H1 (cell line): ENCODE data around the gene TMPO. TPM values are rescaled to one million over a fixed set of nuclear protein-coding genes. Genes with fewer than 3 reads are reported as not detected.
A peak's percentile ranks its signal among the peaks of the same experiment; 100 is the strongest.

Experiments
- CTCF ChIA-PET: fragments of 300-600 bp; sonication (Branson Sonifier 250); formaldehyde crosslinking; loops from one replicate; lab custom pipeline; 2021; ENCODE audit not compliant: partially characterized antibody; lab: Charles Lee
- POLR2A ChIA-PET: fragments of 300-600 bp; sonication (Branson Sonifier 250); formaldehyde crosslinking; loops from one replicate; lab custom pipeline; 2021; ENCODE audit warnings: inconsistent platforms; ENCODE audit not compliant: partially characterized antibody; lab: Charles Lee
- DNase-seq, 2 experiments: peaks; one replicate each; pipeline versions ENCODE4 v3.0.0 to v3.0.0-alpha.2; 2010 to 2022; ENCODE audit warnings: low spot score in 2 of 2, low read depth in 1 of 2, mixed read lengths in 1 of 2
- FAIRE-seq: peaks from 2 replicates; lab custom pipeline; 2011; peaks lifted over from hg19 to GRCh38; lab: Jason Lieb, UNC
- H2AFZ ChIP-seq: 2 replicates; pipeline ENCODE4 v1.8.1; 2012; ENCODE audit warnings: low read length, inconsistent platforms
- H2AK5ac ChIP-seq: 2 replicates; pipeline ENCODE4 v1.6.1; 2013; ENCODE audit warnings: low read depth, low read length
- H2BK120ac ChIP-seq: replicated peaks from 2 replicates; pipeline ENCODE3; 2013; ENCODE audit warnings: low read depth, low read length, inconsistent platforms
- H2BK12ac ChIP-seq: 2 replicates; pipeline ENCODE4 v1.6.1; 2013; ENCODE audit warnings: low read depth, low read length
- H2BK15ac ChIP-seq: 2 replicates; pipeline ENCODE4 v1.6.1; 2013; ENCODE audit warnings: low read length
- H2BK20ac ChIP-seq: 2 replicates; pipeline ENCODE4 v1.6.1; 2013; ENCODE audit warnings: low read length
- H2BK5ac ChIP-seq: 2 replicates; pipeline ENCODE4 v1.6.1; 2013; ENCODE audit warnings: low read depth, low read length
- H3K14ac ChIP-seq: 2 replicates; pipeline ENCODE4 v1.6.1; 2013; ENCODE audit warnings: inconsistent platforms; ENCODE audit not compliant: insufficient read length
- H3K18ac ChIP-seq: 2 replicates; pipeline ENCODE4 v1.6.1; 2013; ENCODE audit warnings: low read length; ENCODE audit errors: extremely low read depth
- H3K23ac ChIP-seq: 2 replicates; pipeline ENCODE4 v1.6.1; 2013; ENCODE audit warnings: inconsistent platforms; ENCODE audit not compliant: insufficient read length
- H3K23me2 ChIP-seq: 2 replicates; pipeline ENCODE4 v1.6.1; 2013; ENCODE audit warnings: low read depth, low read length
- H3K27ac ChIP-seq: 2 replicates; pipeline ENCODE4 v1.6.1; 2011; ENCODE audit warnings: low read depth, low read length, inconsistent platforms
- H3K27me3 ChIP-seq, 4 experiments: replicated peaks in 1 of 4; 1 replicate in 1 of 4; 2 replicates in 3 of 4; pipeline versions ENCODE4 v1.6.1 to v1.8.1; 2011 to 2013; ENCODE audit warnings: low read length in 3 of 4, mild to moderate bottlenecking in 3 of 4, inconsistent platforms in 2 of 4, mixed read lengths in 2 of 4, moderate library complexity in 1 of 4; ENCODE audit not compliant: control insufficient read depth in 3 of 4, insufficient read depth in 3 of 4; ENCODE audit errors: extremely low read depth in 1 of 4
- H3K36me3 ChIP-seq, 4 experiments: 2 replicates each; pipeline versions ENCODE4 v1.6.1 to v1.8.1; 2011 to 2013; ENCODE audit warnings: mild to moderate bottlenecking in 4 of 4, low read length in 3 of 4, moderate library complexity in 2 of 4, control low read depth in 1 of 4, inconsistent platforms in 1 of 4; ENCODE audit not compliant: insufficient read depth in 4 of 4, control insufficient read depth in 2 of 4
- H3K4ac ChIP-seq: replicated peaks from 2 replicates; pipeline ENCODE3; 2013; ENCODE audit warnings: low read length, low read depth, mixed read lengths, inconsistent platforms; ENCODE audit not compliant: insufficient read length
- H3K4me1 ChIP-seq, 4 experiments: replicated peaks in 1 of 4; 1 replicate in 1 of 4; 2 replicates in 3 of 4; pipeline versions ENCODE4 v1.6.1 to v1.8.1; 2011 to 2013; ENCODE audit warnings: low read length in 3 of 4, inconsistent platforms in 2 of 4, mixed read lengths in 1 of 4; ENCODE audit not compliant: insufficient read depth in 4 of 4, control insufficient read depth in 3 of 4
- H3K4me2 ChIP-seq, 2 experiments: 2 replicates each; pipeline versions ENCODE4 v1.6.1 to v1.8.1; 2011 to 2013; ENCODE audit warnings: low read depth in 2 of 2, low read length in 2 of 2, control low read depth in 1 of 2, inconsistent platforms in 1 of 2, mild to moderate bottlenecking in 1 of 2; ENCODE audit not compliant: insufficient read depth in 1 of 2
- H3K4me3 ChIP-seq, 4 experiments: fragments of 200-600, 300-600 bp in 1 of 4; sonication (generic), shearing (Covaris generic), sonication (Bioruptor Twin) in 1 of 4; 2 replicates each; pipeline versions ENCODE4 v1.5.1 to v1.8.1; 2011 to 2016; ENCODE audit warnings: low read length in 4 of 4, low read depth in 3 of 4, control low read depth in 2 of 4, inconsistent platforms in 2 of 4, mild to moderate bottlenecking in 2 of 4, mixed read lengths in 1 of 4, moderate library complexity in 1 of 4; ENCODE audit not compliant: insufficient read depth in 2 of 4; ENCODE audit errors: extremely low read depth in 1 of 4
- H3K56ac ChIP-seq: replicated peaks from 2 replicates; pipeline ENCODE3; 2013; ENCODE audit warnings: low read depth, mild to moderate bottlenecking, mixed read lengths, low read length, inconsistent platforms; ENCODE audit not compliant: insufficient read length
- H3K79me1 ChIP-seq: 2 replicates; pipeline ENCODE4 v1.6.1; 2013; ENCODE audit warnings: low read depth, low read length, control low read depth
- H3K79me2 ChIP-seq, 2 experiments: 2 replicates each; pipeline versions ENCODE4 v1.6.1 to v1.8.1; 2012 to 2013; ENCODE audit warnings: low read length in 2 of 2, mild to moderate bottlenecking in 2 of 2, inconsistent platforms in 1 of 2; ENCODE audit not compliant: insufficient read depth in 2 of 2, control insufficient read depth in 1 of 2
- H3K9ac ChIP-seq, 4 experiments: replicated peaks in 1 of 4; 1 replicate in 1 of 4; 2 replicates in 3 of 4; pipeline versions ENCODE4 v1.6.1 to v1.8.1; 2011 to 2013; ENCODE audit warnings: low read depth in 3 of 4, low read length in 3 of 4, control low read depth in 2 of 4, mild to moderate bottlenecking in 2 of 4, moderate library complexity in 2 of 4, inconsistent platforms in 1 of 4; ENCODE audit errors: extremely low read depth in 1 of 4
- H3K9me3 ChIP-seq, 2 experiments: 2 replicates each; pipeline versions ENCODE4 v1.6.1 to v1.8.1; 2012 to 2013; ENCODE audit warnings: mild to moderate bottlenecking in 2 of 2, moderate library complexity in 2 of 2, control low read depth in 1 of 2, inconsistent platforms in 1 of 2, low read depth in 1 of 2, low read length in 1 of 2, mixed read lengths in 1 of 2; ENCODE audit not compliant: insufficient read depth in 2 of 2
- H4K20me1 ChIP-seq, 2 experiments: replicated peaks in 1 of 2; 2 replicates each; pipeline versions ENCODE3 to v1.8.1; 2011 to 2013; ENCODE audit warnings: inconsistent platforms in 2 of 2, low read length in 2 of 2, mild to moderate bottlenecking in 1 of 2; ENCODE audit not compliant: insufficient read depth in 2 of 2, control insufficient read depth in 1 of 2
- H4K5ac ChIP-seq: 2 replicates; pipeline ENCODE4 v1.6.1; 2013; ENCODE audit warnings: low read length, low read depth, mixed read lengths, inconsistent platforms; ENCODE audit not compliant: insufficient read length
- H4K8ac ChIP-seq: 2 replicates; pipeline ENCODE4 v1.8.0; 2013; ENCODE audit warnings: mild to moderate bottlenecking, moderate library complexity, low read length, inconsistent platforms; ENCODE audit not compliant: insufficient read depth; ENCODE audit errors: extremely low read depth
- H4K91ac ChIP-seq: replicated peaks from 2 replicates; pipeline ENCODE3; 2013; ENCODE audit warnings: low read length, mixed read lengths, inconsistent platforms; ENCODE audit not compliant: insufficient read length
- ASH2L ChIP-seq: fragments of 200-600, 300-600 bp; sonication (generic); IDR thresholded peaks from one replicate; pipeline ENCODE4 v1.7.1; 2017; ENCODE audit warnings: low read length
- CHD1 ChIP-seq: IDR thresholded peaks from 2 replicates; pipeline ENCODE4 v1.6.1; 2012; ENCODE audit warnings: low read depth, low read length, improper control_type of control experiment
- GTF2F1 ChIP-seq: IDR thresholded peaks from 2 replicates; pipeline ENCODE4 v1.6.1; 2012; ENCODE audit warnings: low read depth, low read length, improper control_type of control experiment, borderline replicate concordance
- JUN ChIP-seq: IDR thresholded peaks from 2 replicates; pipeline ENCODE4 v1.6.1; 2011; ENCODE audit warnings: low read depth, mild to moderate bottlenecking, improper control_type of control experiment, low read length
- NRF1 ChIP-seq: IDR thresholded peaks from 2 replicates; pipeline ENCODE4 v1.6.1; 2011; ENCODE audit warnings: mild to moderate bottlenecking, low read depth, low read length, improper control_type of control experiment
- POLR2AphosphoS5 ChIP-seq: IDR thresholded peaks from 2 replicates; pipeline ENCODE4 v1.6.1; 2011; ENCODE audit warnings: low read depth, low read length
- SIRT6 ChIP-seq: IDR thresholded peaks from one replicate; pipeline ENCODE4 v1.7.1; 2012; ENCODE audit warnings: low read length, inconsistent platforms
- WGBS, 2 experiments: shearing (Covaris generic) in 1 of 2; methylation state at CpG; one replicate each; pipeline versions ENCODE4 v1.1.6 to v1.1.7; 2013 to 2015; ENCODE audit warnings: low lambda C conversion rate in 2 of 2, mixed read lengths in 2 of 2, inconsistent platforms in 1 of 2, low coverage in 1 of 2, missing lambda C conversion rate in 1 of 2; ENCODE audit not compliant: insufficient replicate concordance in 2 of 2, insufficient coverage in 1 of 2, insufficient read length in 1 of 2; ENCODE audit errors: extremely low coverage in 1 of 2, missing lambda C conversion rate in 1 of 2; 5-methylcytosine and 5-hydroxymethylcytosine counted together
- polyA plus RNA-seq, 7 experiments: library from polyadenylated mRNA; depleted of rRNA in 3 of 7; stranded (reverse) in 5 of 7; unstranded in 2 of 7; fragments of >200 nt in 5 of 7; fragments of 200-250 nt in 2 of 7; gene quantifications; 1 replicate in 5 of 7; 2 replicates in 1 of 7; 4 replicates in 1 of 7; pipeline versions ENCODE4 v1.2.1 to v1.2.3, GENCODE V29; 2011 to 2013; ENCODE audit warnings: missing spikeins in 2 of 7, mixed read lengths in 2 of 7
- total RNA-seq: library from RNA; stranded (reverse); fragmentation: NEBNext Ultra II Directional; extraction: Animal tissue kit (Norgen Biotek cat#: 25700); gene quantifications from 2 replicates; pipeline ENCODE4 v1.2.1, GENCODE V29; 2021

The TMPO gene
- total and polyA plus RNA-seq, 2 of the 8 experiments (the other 6 are each of a cell fraction or from before 2014, with no cell fraction given), result 43.9 to 195 TPM

- H3K9ac ChIP-seq, result no peak overlapping the region
- H3K23ac ChIP-seq, result no peak overlapping the region
- DNase-seq (no peak), FAIRE-seq (no peak)
- no peaks in the 10 kb centered on the region for H3K4me1 ChIP-seq
- H3K4me3 ChIP-seq, result no peak overlapping the region
- H3K79me2 ChIP-seq, result peaks cover 0 to 55% of the 10 kb centered on the region in 2 experiments; a peak in 2 of 4 replicates
- no peak overlapping the region for H3K14ac ChIP-seq
- H3K4me2 ChIP-seq, result no peak overlapping the region
- no peak overlapping the region for H3K18ac ChIP-seq
- H2BK120ac ChIP-seq, result no peak overlapping the region
- no peaks in the 10 kb centered on the region for H3K9me3 ChIP-seq
- H3K4ac ChIP-seq, result no peak overlapping the region
- no peak overlapping the region for H3K56ac ChIP-seq
- H2AFZ ChIP-seq, result no peak overlapping the region
- no peak overlapping the region for H2BK5ac ChIP-seq
- H3K36me3 ChIP-seq, result peaks cover 13 to 94% (median 48%) of the 10 kb centered on the region in 4 experiments
- peaks cover 3% of the 10 kb centered on the region; the same call in 1 of the 2 replicates for H3K79me1 ChIP-seq
- no peak overlapping the region for H4K5ac ChIP-seq
- ChIA-PET CTCF (interaction anchor here (0.6 to 3.3 kb wide), 17 partner anchors 11 to 130 kb away, joined by 3 to 19 read pairs (median 3); no protein-coding TSS in a partner anchor), POLR2A (interaction anchor here (1.1 to 3.3 kb wide), 7 partner anchors 9 to 27 kb away, joined by 3 to 20 read pairs (median 4); partner anchors contain the start of gene TMPO)
- WGBS, 2 experiments, result 90% methylated on average over 4 of the region's 4 CpGs; no CpG with 5 or more reads in 1 of the 2 experiments
- no peaks in the 10 kb centered on the region for H3K23me2 ChIP-seq
- peaks cover 2% of the 10 kb centered on the region in 2 experiments for H4K20me1 ChIP-seq
- H2BK12ac ChIP-seq, result no peak overlapping the region
- TF ChIP-seq POLR2AphosphoS5 (0 out of 2 replicates have a peak, but pooled peaks have one; percentile 30), ASH2L (no peak), JUN (no peak), GTF2F1 (no peak), CHD1 (no peak), SIRT6 (no peak), NRF1 (no peak)
- TF ChIP-seq, all 59 proteins: peak for 1
- no peak overlapping the region for H2BK20ac ChIP-seq
- H3K27me3 ChIP-seq, result no peaks in the 10 kb centered on the region
- no peak overlapping the region for H2AK5ac ChIP-seq
- H2BK15ac ChIP-seq, result no peak overlapping the region
- no peak overlapping the region; the same call in 1 of the 2 replicates for H3K27ac ChIP-seq
- H4K8ac ChIP-seq, result no peak overlapping the region
- no peak overlapping the region for H4K91ac ChIP-seq
Measured at GRCh38 chr12:98533723-98534251, 18.4 kb downstream of the TMPO start.
